Activated naive CD8-positive, alpha-beta T cell (primary cell): ENCODE data around the gene ZNF83.

Source experiments
- H3K27ac Mint-ChIP-seq: one replicate; pipeline ENCODE4 v1.8.0; 2021; ENCODE audit warnings: mixed read lengths
- H3K27me3 Mint-ChIP-seq: one replicate; pipeline ENCODE4 v1.8.0; 2021; ENCODE audit warnings: mixed read lengths
- H3K36me3 Mint-ChIP-seq: one replicate; pipeline ENCODE4 v1.8.0; 2021; ENCODE audit warnings: mixed read lengths
- H3K4me1 Mint-ChIP-seq: one replicate; pipeline ENCODE4 v1.8.0; 2021; ENCODE audit warnings: low read depth, mixed read lengths
- H3K4me3 Mint-ChIP-seq: one replicate; pipeline ENCODE4 v1.8.0; 2021; ENCODE audit warnings: mild to moderate bottlenecking, mixed read lengths
- H3K9me3 Mint-ChIP-seq: one replicate; pipeline ENCODE4 v1.8.0; 2021; ENCODE audit warnings: low read depth, mixed read lengths

ZNF83 gene

DNA sequence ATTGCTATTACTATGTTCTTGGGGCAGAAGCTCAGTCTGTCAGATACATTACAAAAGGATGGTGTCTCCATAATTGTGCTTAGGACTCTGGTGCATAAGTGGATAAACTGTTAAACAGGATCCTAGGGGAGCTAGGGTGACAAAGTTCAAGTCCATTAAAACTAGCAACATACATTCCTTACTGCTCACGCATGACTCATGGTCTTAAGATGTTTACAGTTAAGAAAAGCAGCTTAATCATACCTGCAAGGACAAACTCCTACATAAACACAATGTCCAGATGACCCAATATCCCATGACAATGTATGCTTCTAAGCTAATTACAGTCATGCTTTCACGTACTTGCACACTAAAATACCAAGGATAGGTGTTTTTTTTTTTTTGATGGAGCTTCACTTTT, 71.6 kb downstream of the ZNF83 start:
- Mint-ChIP-seq H3K4me3 (no peak overlapping the region), H3K36me3 (peaks cover 37% of the 10 kb centered on the region), H3K27ac (no peak overlapping the region), H3K9me3 (peaks cover 13% of the 10 kb centered on the region), H3K27me3 (no peaks in the 10 kb centered on the region), H3K4me1 (peaks cover 16% of the 10 kb centered on the region)

DNA sequence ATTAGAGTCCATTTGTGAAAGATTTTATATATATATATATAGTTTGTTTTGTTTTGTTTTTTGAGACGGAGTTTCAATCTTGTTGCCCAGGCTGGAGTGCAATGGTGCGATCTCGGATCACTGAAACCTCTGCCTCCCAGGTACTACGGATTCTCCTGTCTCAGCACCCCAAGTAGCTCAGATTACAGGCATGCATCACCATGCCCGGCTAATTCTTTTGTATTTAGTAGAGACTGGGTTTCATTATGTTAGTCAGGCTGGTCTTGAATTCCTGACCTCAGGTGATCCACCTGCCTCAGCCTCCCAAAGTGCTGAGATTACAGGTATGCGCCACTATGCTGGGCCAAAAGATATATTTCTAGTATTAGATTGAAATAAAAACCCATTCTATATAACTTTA, 72.0 kb downstream of the ZNF83 start:
- H3K9me3 Mint-ChIP-seq, result peaks cover 13% of the 10 kb centered on the region
- no peak overlapping the region for H3K27ac Mint-ChIP-seq
- peaks cover 37% of the 10 kb centered on the region for H3K36me3 Mint-ChIP-seq
- peaks cover 13% of the 10 kb centered on the region for H3K4me1 Mint-ChIP-seq
- no peaks in the 10 kb centered on the region for H3K27me3 Mint-ChIP-seq
- H3K4me3 Mint-ChIP-seq, result no peak overlapping the region
